NT2/D1 (cell line): Measurements from ENCODE around the gene SWSAP1.

Experiments used
- SUZ12 ChIP-seq: IDR thresholded peaks from 2 replicates; pipeline ENCODE4 v1.6.1; 2011; ENCODE audit not compliant: insufficient read length, insufficient read depth; ENCODE audit errors: extremely low read depth
- YY1 ChIP-seq: IDR thresholded peaks from 2 replicates; pipeline ENCODE4 v1.6.1; 2011; ENCODE audit not compliant: insufficient read length, insufficient read depth
- ZNF274 ChIP-seq: IDR thresholded peaks from 2 replicates; pipeline ENCODE4 v1.6.1; 2011; ENCODE audit warnings: mild to moderate bottlenecking, low read depth, low read length

GRCh38 chr19:11339254-11340098 lies 35.0 kb upstream of the SWSAP1 start, which contains the start of gene RAB3D:
- TF ChIP-seq ZNF274: no peak
- no peak for TF ChIP-seq YY1
- no peak for TF ChIP-seq SUZ12
